Measurements from ENCODE around the gene SIRPB2. TPM values are rescaled to one million over a fixed set of nuclear protein-coding genes. Genes with fewer than 3 reads are reported as not detected.
A peak's percentile ranks its signal among the peaks of the same experiment; 100 is the strongest.

Gene SIRPB2
- total RNA-seq, 2 donors from 2014 or later, result 0.74 to 3.0 TPM

DNA sequence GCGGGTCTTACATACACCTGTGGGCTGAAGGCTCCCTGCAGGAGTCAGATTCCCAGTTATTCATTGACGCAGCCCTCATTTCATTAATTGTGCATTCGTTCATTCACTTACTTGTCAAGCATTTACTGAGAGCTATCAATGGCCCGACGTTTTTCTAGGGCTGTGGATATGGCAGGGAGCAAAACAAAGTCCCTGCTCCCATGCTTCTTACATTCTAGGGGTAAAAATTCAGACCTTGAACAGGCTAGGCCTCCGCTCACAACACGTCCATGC, 24.2 kb downstream of the SIRPB2 start:
- TF ChIP-seq, protein P1, sequence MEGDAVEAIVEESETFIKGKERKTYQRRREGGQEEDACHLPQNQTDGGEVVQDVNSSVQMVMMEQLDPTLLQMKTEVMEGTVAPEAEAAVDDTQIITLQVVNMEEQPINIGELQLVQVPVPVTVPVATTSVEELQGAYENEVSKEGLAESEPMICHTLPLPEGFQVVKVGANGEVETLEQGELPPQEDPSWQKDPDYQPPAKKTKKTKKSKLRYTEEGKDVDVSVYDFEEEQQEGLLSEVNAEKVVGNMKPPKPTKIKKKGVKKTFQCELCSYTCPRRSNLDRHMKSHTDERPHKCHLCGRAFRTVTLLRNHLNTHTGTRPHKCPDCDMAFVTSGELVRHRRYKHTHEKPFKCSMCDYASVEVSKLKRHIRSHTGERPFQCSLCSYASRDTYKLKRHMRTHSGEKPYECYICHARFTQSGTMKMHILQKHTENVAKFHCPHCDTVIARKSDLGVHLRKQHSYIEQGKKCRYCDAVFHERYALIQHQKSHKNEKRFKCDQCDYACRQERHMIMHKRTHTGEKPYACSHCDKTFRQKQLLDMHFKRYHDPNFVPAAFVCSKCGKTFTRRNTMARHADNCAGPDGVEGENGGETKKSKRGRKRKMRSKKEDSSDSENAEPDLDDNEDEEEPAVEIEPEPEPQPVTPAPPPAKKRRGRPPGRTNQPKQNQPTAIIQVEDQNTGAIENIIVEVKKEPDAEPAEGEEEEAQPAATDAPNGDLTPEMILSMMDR (IDR thresholded peaks at IDR 0.05), result peak; percentile 7
- no peaks in the 10 kb centered on the region for H3K36me3 ChIP-seq
- H3K27me3 ChIP-seq, result no peaks in the 10 kb centered on the region
- peak overlapping the region; percentile 92 for H3K27ac ChIP-seq
- DNase-seq, result no peak
- no peaks in the 10 kb centered on the region for H3K9me3 ChIP-seq
- peak overlapping the region in 1 of 2 donors; percentile 90 for H3K9ac ChIP-seq (ENCODE audit: low read depth in 2 of 2, low read length in 2 of 2)
- H3K4me1 ChIP-seq, result peaks cover 27% of the 10 kb centered on the region
- H3K4me3 ChIP-seq, result peak overlapping the region; percentile 99
- intact Hi-C loops (cut with DNase I), result loop anchor here (5.0 to 10.0 kb wide), 3 partner anchors 72 to 1568 kb away; partner anchors contain the start of gene FKBP1A

DNA sequence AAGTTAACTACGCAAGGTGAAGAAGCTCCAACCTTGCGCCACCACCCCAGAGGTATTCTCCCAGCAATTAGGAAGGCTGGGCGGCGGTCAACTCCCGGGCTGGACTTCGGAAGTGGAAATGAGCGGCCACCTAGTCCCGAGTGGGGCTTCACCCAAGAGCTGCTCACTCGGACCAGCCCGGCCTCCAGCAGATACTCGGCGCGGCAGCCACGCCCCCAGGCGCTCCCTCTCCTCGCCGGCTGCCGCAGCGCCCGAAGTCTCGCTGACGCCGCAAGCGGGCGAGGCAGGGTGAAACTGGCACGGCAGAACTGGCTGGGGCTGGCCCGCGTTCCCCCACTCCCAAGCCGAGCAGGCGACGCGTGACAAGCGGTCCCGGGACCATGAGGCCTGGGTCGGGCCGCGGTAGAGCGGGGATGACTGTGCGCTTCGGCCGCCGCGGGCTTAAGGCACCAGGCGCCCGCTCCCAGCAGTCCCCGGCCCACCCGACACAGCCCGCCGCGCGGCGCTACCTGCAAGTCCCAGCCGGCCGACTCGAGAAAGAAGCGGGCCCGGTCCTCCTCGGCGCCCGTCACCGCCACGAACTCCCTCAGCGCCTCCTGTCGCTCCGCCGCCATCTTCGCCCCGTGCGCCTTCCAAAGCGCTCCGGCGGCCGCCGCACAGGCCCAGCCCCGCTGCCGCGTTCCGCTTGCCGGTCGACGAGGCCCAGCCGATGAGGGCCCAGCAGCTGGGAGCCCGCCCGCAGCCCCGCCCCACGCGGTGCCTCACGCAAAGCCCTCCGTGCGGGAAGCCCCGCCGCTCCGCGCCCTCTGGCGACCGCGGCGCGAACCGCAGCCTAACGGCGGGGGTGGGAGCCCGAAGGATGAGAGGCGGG, 24.8 kb downstream of the SIRPB2 start, which contains the start of gene NSFL1C:
TSS of gene NSFL1C (minus strand) at position 639 of the 871 bp plus-strand sequence. CDS start at position 614, 25 bp downstream.
- peaks cover 27% of the 10 kb centered on the region for H3K4me1 ChIP-seq

DNA sequence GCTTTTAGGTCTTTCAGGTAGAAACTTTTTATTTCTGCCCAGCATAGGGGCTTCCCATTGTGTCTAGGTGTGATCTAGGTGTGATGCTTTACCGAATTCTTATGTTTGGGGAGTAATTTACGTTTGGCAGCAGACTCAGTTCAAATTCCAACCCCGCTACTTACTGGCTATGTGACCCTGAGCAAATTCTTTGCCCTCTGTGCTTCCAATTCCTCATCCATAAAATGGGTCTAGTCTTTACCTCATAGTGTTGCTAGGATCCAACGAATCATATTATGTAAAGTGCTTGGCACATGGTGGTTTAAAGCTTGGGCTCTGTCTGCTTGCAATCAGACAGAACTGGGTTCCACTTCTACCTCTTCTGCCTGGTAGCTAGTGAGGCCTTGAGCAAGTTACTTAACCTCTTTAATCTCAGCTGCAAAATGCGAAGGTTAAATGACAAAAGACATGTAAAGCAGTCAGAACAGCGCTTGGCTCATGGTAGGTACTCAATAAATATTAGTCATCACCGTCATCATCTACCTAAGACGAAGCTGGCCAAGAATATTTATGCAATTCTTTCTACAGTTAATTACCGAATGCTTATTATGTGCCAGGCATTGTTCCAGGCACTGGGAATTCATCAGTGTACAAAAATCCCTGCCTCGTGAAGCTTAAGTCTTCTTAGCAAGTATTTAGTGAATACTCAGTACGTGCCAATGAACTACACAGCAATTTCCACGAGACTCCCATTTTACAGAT, 25.6 kb downstream of the SIRPB2 start:
- H3K27me3 ChIP-seq, result no peaks in the 10 kb centered on the region
- TF ChIP-seq, protein P1 (IDR thresholded peaks at IDR 0.05), result no peak
- H3K27ac ChIP-seq, result peak overlapping the region; percentile 92
- H3K9me3 ChIP-seq, result no peaks in the 10 kb centered on the region
- intact Hi-C loops (cut with DNase I), result loop anchor here (5.0 to 10.0 kb wide), 3 partner anchors 71 to 1569 kb away; partner anchors contain the start of gene FKBP1A
- peaks cover 26% of the 10 kb centered on the region for H3K4me1 ChIP-seq
- no peak for DNase-seq
- H3K4me3 ChIP-seq, result peak overlapping the region; percentile 99
- H3K36me3 ChIP-seq, result peaks cover 3% of the 10 kb centered on the region
- H3K9ac ChIP-seq (ENCODE audit: low read depth in 2 of 2, low read length in 2 of 2), result peak overlapping the region in 1 of 2 donors; percentile 73

More for the DNA sequence above, 24.8 kb downstream of the SIRPB2 start, which contains the start of gene NSFL1C:
- Histone ChIP-seq H3K27ac (peak within 1 kb of the TSS; percentile 92), H3K4me3 (peak within 1 kb of the TSS; percentile 99), H3K9me3 (no peaks in the 10 kb centered on the region), H3K9ac (ENCODE audit: low read depth in 2 of 2, low read length in 2 of 2) (peak within 1 kb of the TSS; percentile 80 to 90), H3K36me3 (no peaks in the 10 kb centered on the region), H3K27me3 (no peaks in the 10 kb centered on the region)
- intact Hi-C loops (cut with DNase I), result loop anchor here (5.0 to 10.0 kb wide), 3 partner anchors 72 to 1568 kb away; partner anchors contain the start of gene FKBP1A
- peak; percentile 94 for DNase-seq
- TF ChIP-seq, protein P1 (IDR thresholded peaks at IDR 0.05), result peak; percentile 98

DNA sequence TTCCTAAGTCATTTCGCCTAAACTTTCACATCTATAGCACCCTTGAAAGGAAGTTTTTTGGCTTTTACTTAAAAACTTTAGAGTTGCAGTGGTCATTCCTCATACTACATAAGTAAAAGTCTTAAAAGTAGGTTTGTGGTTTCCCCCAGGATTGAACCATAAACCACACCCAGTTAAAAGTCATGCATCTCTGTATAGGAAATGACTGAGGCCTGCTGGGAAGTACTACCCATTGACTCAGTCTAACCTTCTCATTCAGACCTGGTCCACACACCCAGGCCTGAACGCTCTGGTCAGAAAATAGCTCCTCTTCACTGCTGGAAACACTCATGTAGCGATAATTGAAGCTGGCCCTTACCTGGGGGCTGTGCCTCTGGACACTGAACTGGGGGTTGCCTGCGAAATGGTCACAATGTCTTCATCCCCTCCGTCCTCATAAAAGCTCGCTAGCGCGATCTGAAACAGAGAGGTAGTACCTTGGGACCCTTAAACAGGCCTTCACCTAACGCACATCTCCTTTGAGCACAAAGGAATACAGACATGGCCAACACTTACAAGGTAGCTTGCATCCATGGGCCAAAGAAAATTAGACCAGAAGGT, 27.1 kb downstream of the SIRPB2 start:
- intact Hi-C loops (cut with DNase I), result loop anchor here (10.0 kb wide), 2 partner anchors 69 to 1571 kb away; partner anchors contain the start of gene FKBP1A
- H3K9ac ChIP-seq (ENCODE audit: low read depth in 2 of 2, low read length in 2 of 2), result no peak overlapping the region
- TF ChIP-seq, protein P1 (IDR thresholded peaks at IDR 0.05), result no peak
- H3K9me3 ChIP-seq, result no peaks in the 10 kb centered on the region
- H3K36me3 ChIP-seq, result peaks cover 10% of the 10 kb centered on the region
- no peak overlapping the region for H3K4me3 ChIP-seq
- peaks cover 19% of the 10 kb centered on the region for H3K4me1 ChIP-seq
- H3K27ac ChIP-seq, result no peak overlapping the region
- no peak for DNase-seq
- H3K27me3 ChIP-seq, result no peaks in the 10 kb centered on the region

DNA sequence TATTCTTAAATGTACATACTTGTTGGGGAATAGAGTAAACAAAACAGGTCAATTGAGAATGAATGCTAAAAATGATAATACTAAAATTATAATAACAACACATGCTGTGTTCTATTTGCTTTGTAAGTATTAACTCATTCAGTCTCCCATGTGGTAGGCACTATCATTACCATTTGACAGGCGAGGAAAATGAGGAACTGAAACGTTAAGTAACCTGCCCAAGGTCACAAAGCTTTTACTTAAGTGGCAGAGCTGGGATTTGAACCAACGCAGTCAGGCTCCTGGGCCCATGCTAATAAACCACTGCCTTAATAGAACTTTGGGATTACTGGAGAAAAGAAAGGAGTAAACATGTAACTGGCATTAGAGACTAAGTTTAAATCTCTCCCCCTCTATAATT, 28.4 kb downstream of the SIRPB2 start:
- DNase-seq, result no peak
- peaks cover 19% of the 10 kb centered on the region for H3K4me1 ChIP-seq
- H3K4me3 ChIP-seq, result no peak overlapping the region
- no peak overlapping the region for H3K9ac ChIP-seq (ENCODE audit: low read depth in 2 of 2, low read length in 2 of 2)
- TF ChIP-seq, protein P1 (IDR thresholded peaks at IDR 0.05), result no peak
- peaks cover 10% of the 10 kb centered on the region for H3K36me3 ChIP-seq
- H3K27me3 ChIP-seq, result no peaks in the 10 kb centered on the region
- no peaks in the 10 kb centered on the region for H3K9me3 ChIP-seq
- H3K27ac ChIP-seq, result no peak overlapping the region
- intact Hi-C loops (cut with DNase I), result loop anchor here (10.0 kb wide), 2 partner anchors 68 to 1572 kb away; partner anchors contain the start of gene FKBP1A

All from colonic mucosa (tissue), 4 donors.